Measurements from ENCODE around the gene SLC12A3.

The SLC12A3 gene

DNA sequence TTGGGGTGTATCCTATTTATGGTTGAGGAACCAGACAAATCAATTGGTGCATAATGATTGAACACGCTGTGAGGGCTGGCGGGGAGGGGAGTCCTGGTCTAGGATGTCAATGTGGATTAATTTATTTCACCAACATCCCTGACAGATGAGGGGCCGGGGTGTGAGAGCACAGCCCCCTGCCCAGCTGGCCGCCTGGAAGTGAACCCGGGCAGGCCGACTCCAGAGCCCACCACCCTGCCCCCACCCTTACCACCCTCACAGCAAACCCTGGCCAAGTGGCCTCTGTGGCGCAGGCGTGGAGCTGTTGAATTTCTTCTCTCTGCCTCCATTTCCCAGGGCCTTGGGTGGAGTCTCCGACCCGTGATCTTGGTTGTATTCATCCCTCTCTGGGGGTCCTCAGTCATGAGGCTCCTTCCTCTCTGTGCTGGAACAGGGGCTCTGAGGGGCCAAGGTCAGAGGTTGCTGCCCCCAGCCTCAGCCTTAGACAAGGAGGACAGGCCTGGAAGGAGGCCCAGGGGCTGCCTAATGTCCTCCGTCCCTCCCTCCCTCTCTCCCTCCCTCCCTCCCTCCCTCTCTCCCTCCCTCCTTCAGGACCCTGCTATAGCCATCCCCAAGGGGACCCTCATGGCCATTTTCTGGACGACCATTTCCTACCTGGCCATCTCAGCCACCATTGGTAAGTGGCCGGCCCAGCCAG lies 12.6 kb downstream of the SLC12A3 start:
- no peak for TF ChIP-seq ZFX (IDR thresholded peaks at IDR 0.05)
- TF ChIP-seq, protein P1, sequence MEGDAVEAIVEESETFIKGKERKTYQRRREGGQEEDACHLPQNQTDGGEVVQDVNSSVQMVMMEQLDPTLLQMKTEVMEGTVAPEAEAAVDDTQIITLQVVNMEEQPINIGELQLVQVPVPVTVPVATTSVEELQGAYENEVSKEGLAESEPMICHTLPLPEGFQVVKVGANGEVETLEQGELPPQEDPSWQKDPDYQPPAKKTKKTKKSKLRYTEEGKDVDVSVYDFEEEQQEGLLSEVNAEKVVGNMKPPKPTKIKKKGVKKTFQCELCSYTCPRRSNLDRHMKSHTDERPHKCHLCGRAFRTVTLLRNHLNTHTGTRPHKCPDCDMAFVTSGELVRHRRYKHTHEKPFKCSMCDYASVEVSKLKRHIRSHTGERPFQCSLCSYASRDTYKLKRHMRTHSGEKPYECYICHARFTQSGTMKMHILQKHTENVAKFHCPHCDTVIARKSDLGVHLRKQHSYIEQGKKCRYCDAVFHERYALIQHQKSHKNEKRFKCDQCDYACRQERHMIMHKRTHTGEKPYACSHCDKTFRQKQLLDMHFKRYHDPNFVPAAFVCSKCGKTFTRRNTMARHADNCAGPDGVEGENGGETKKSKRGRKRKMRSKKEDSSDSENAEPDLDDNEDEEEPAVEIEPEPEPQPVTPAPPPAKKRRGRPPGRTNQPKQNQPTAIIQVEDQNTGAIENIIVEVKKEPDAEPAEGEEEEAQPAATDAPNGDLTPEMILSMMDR (conservative IDR thresholded peaks at IDR 0.05) = no peak
- H3K27ac ChIP-seq = no peak overlapping the region

DNA sequence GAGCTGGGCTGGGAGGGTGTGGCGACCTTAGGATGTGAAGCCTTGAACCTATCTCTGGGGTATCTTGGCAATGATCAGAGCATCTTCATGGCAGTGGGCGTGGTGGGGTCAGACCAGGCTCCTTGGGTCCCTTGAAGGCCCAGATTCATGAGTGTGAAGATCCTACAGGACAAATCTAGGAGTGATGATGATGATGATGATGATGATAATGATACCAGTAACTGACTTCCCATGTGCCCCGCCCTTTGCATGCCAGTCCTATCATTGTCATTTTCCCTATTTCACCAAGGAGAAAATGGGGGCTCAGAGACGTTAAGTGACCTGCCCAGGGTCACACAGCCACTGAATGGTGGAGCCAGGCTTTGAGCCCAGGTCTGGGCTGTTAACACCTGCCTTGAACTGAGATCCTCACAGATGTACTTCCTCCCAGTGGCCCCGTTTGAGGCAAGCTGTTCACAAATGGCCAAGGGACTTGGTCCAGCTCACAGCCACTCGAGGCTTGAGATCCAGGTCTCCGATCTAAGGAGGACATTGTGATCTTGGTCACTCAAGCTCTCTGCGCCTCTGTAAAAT lies 13.4 kb downstream of the SLC12A3 start:
- no peak for TF ChIP-seq ZFX (IDR thresholded peaks at IDR 0.05)
- no peak overlapping the region for H3K27ac ChIP-seq

DNA sequence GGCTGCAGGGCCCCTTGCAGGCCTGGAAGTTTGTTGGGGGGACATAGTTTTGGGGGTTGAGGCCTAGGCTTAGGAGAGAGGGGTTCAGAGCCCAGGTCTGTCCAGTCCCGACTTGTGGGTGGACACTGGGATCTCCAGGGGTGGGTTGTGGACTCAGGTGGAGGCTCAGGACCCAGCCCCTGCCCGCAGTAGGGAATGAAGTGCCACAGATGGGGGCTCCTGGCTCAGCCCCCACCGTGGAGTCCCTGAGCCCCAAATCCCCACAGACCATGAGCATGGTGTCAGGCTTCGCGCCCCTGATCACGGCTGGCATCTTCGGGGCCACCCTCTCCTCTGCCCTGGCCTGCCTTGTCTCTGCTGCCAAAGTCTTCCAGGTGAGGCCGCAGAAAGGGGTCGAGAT lies 14.3 kb downstream of the SLC12A3 start:
- no peak for TF ChIP-seq ZFX (IDR thresholded peaks at IDR 0.05)
- TF ChIP-seq, protein P1 (conservative IDR thresholded peaks at IDR 0.05) = no peak
- H3K27ac ChIP-seq = no peak overlapping the region

DNA sequence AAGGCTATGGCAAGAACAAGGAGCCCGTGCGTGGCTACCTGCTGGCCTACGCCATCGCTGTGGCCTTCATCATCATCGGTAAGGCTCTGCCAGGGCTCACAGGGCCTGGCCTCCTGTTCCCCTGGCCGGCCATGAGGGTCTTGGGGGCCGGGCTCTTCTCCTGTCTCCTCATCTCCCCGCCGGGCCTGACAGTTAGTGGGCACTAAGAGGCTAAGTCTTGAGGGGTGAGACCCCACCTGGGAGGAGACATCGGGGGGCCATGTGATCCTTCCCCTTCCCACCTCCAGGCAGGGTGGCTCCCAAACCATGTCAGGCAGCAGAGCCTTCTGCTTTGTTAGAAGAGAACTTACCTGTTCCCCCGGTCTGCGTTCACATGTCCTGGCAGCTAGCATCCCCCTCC lies 15.2 kb downstream of the SLC12A3 start:
- H3K27ac ChIP-seq = no peak overlapping the region
- no peak for TF ChIP-seq ZFX (IDR thresholded peaks at IDR 0.05)
- TF ChIP-seq, protein P1 (conservative IDR thresholded peaks at IDR 0.05) = no peak

DNA sequence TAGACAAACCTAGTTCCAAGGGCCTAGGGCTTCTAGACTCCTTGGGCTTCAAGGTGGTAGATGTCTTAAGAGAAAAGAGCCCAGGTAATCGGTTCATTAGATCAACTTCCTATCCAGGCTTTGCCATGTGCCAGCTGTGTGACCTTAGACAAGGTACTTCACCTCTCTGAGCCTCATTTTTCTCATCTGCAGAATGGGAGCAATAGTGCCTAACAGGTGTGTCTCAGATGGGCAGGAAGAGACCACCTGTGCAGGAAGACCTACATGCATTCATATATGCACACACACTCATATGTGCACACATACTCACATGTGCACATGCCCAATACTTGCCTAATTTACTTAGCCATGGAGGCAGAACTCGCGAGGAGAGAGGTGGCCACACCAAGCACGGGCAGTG lies 15.7 kb downstream of the SLC12A3 start:
- no peak for TF ChIP-seq ZFX (IDR thresholded peaks at IDR 0.05)
- TF ChIP-seq, protein P1 (conservative IDR thresholded peaks at IDR 0.05) = no peak
- H3K27ac ChIP-seq = no peak overlapping the region

DNA sequence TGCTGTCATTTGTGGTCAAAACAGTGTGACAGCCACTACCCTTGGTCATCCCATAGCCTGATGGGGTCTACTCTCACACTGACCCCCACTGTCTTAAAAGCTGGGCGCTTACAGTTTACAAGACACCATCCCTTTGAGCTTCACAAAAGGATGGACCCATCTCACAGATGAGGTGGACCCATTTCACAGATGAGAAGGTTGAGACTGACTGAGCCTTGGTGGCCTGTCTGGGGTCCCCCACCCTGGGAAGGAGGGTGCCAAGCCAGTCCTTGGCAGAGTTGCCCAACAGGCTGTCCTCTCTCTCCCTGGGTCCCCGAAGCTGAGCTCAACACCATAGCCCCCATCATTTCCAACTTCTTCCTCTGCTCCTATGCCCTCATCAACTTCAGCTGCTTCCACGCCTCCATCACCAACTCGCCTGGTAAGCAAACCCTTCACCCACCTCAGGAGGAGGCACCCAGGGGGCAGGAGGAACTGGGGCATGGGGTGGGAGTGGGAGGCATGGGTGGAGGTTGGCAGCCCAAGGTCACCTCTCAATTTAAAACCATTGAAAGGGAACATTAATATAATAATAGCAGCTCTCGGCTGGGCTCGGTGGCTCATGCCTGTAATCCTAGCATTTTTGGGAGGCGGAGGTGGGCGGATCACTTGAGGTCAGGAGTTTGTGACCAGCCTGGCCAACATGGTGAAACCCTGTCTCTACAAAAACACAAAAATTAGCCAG lies 17.2 kb downstream of the SLC12A3 start:
- TF ChIP-seq, protein P1 (conservative IDR thresholded peaks at IDR 0.05) = no peak
- no peak for TF ChIP-seq ZFX (IDR thresholded peaks at IDR 0.05)
- no peak overlapping the region for H3K27ac ChIP-seq

DNA sequence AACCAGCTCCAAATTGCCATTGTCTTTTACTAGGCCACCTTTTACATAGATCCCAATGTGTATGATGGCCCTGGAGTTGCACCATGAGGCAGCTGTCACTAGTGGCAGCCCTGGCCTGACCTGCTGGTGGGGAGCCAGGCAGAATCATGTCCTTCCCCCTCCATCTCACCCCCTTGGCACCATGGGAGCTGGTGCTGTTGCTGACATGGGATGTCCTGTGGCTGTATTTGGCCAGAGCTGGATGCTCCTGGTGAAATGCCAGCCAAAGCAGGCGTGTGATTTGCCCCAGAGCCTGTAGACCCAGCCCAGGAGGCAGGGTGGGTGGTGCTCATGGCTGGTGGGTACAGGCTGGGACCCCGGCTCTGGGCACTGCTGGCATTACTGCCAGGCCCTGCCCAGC lies 18.6 kb downstream of the SLC12A3 start:
- TF ChIP-seq ZFX (IDR thresholded peaks at IDR 0.05) = no peak
- TF ChIP-seq, protein P1 (conservative IDR thresholded peaks at IDR 0.05) = no peak
- no peak overlapping the region for H3K27ac ChIP-seq

All from C4-2B (cell line).